Measurements from ENCODE around the gene SORCS3. TPM values are rescaled to one million over a fixed set of nuclear protein-coding genes. Genes with fewer than 3 reads are reported as not detected.

The SORCS3 gene
- total RNA-seq, 4 donors from 2014 or later, result 0.26 to 0.50 (median 0.41) TPM

- no peak for DNase-seq (ENCODE audit: extremely low spot score)
- intact Hi-C loops (cut with DNase I), result no loop called here
- WGBS, result 92% methylated on average over 3 of the region's 3 CpGs
- H3K4me1 ChIP-seq, result no peaks in the 10 kb centered on the region
- H3K27me3 ChIP-seq, result no peaks in the 10 kb centered on the region
- H3K36me3 ChIP-seq, result no peaks in the 10 kb centered on the region
- H3K4me3 ChIP-seq, result no peak overlapping the region
- H3K27ac ChIP-seq (replicated peaks in 1 of 4), result no peak overlapping the region
- H3K9me3 ChIP-seq, result no peaks in the 10 kb centered on the region
- TF ChIP-seq POLR2A (IDR thresholded peaks at IDR 0.05; ENCODE audit: low read depth) (no peak), EP300 (IDR thresholded peaks at IDR 0.05) (no peak), POLR2AphosphoS5 (IDR thresholded peaks at IDR 0.05) (no peak), CTCF (IDR thresholded peaks at IDR 0.05) (no peak)
Observed at GRCh38 chr10:105121743-105122142, 480.7 kb downstream of the SORCS3 start.

- no peaks in the 10 kb centered on the region for H3K36me3 ChIP-seq
- no peak overlapping the region for H3K4me3 ChIP-seq
- intact Hi-C loops (cut with DNase I), result no loop called here
- H3K27ac ChIP-seq (replicated peaks in 1 of 4), result no peak overlapping the region
- H3K9me3 ChIP-seq, result no peaks in the 10 kb centered on the region
- H3K4me1 ChIP-seq, result no peaks in the 10 kb centered on the region
- H3K27me3 ChIP-seq, result no peaks in the 10 kb centered on the region
- TF ChIP-seq POLR2AphosphoS5 (IDR thresholded peaks at IDR 0.05) (no peak), POLR2A (IDR thresholded peaks at IDR 0.05; ENCODE audit: low read depth) (no peak), CTCF (IDR thresholded peaks at IDR 0.05) (no peak), EP300 (IDR thresholded peaks at IDR 0.05) (no peak)
- WGBS, result 92% methylated on average over 4 of the region's 4 CpGs
- no peak for DNase-seq (ENCODE audit: extremely low spot score)
Observed at GRCh38 chr10:105128111-105128510, 487.0 kb downstream of the SORCS3 start.

- H3K4me3 ChIP-seq, result no peak overlapping the region
- no peaks in the 10 kb centered on the region for H3K36me3 ChIP-seq
- DNase-seq (ENCODE audit: extremely low spot score), result no peak
- H3K27ac ChIP-seq (replicated peaks in 1 of 4), result no peak overlapping the region
- H3K27me3 ChIP-seq, result no peaks in the 10 kb centered on the region
- no peaks in the 10 kb centered on the region for H3K4me1 ChIP-seq
- TF ChIP-seq POLR2AphosphoS5 (IDR thresholded peaks at IDR 0.05) (no peak), CTCF (IDR thresholded peaks at IDR 0.05) (no peak), EP300 (IDR thresholded peaks at IDR 0.05) (no peak)
- WGBS, result 95% methylated on average over 3 of the region's 3 CpGs
- no peaks in the 10 kb centered on the region for H3K9me3 ChIP-seq
- intact Hi-C loops (cut with DNase I), result no loop called here
Observed at GRCh38 chr10:105138358-105138757, 497.3 kb downstream of the SORCS3 start.

GRCh38 chr10:105139363-105139896, 498.3 kb downstream of the SORCS3 start:
- no peak overlapping the region for H3K4me3 ChIP-seq
- TF ChIP-seq POLR2A (IDR thresholded peaks at IDR 0.05; ENCODE audit: low read depth) (no peak), EP300 (IDR thresholded peaks at IDR 0.05) (no peak), CTCF (IDR thresholded peaks at IDR 0.05) (no peak), POLR2AphosphoS5 (IDR thresholded peaks at IDR 0.05) (no peak)
- intact Hi-C loops (cut with DNase I), result no loop called here
- no peaks in the 10 kb centered on the region for H3K27me3 ChIP-seq
- H3K9me3 ChIP-seq, result no peaks in the 10 kb centered on the region
- H3K36me3 ChIP-seq, result no peaks in the 10 kb centered on the region
- no peaks in the 10 kb centered on the region for H3K4me1 ChIP-seq
- H3K27ac ChIP-seq (replicated peaks in 1 of 4), result no peak overlapping the region
- no peak for DNase-seq (ENCODE audit: extremely low spot score)
- WGBS, result 84% methylated on average over 6 of the region's 6 CpGs

- no peak for TF ChIP-seq POLR2AphosphoS5 (IDR thresholded peaks at IDR 0.05)
- no peak for TF ChIP-seq POLR2A (IDR thresholded peaks at IDR 0.05; ENCODE audit: low read depth)
- WGBS, result 81% methylated on average over 3 of the region's 3 CpGs
- no peaks in the 10 kb centered on the region for H3K27me3 ChIP-seq
Observed at GRCh38 chr10:105140600-105140999, 499.5 kb downstream of the SORCS3 start.

More at GRCh38 chr10:105140600-105140999, 499.5 kb downstream of the SORCS3 start:
- Histone ChIP-seq H3K9me3 (no peaks in the 10 kb centered on the region), H3K4me3 (no peak overlapping the region), H3K4me1 (no peaks in the 10 kb centered on the region), H3K27ac (replicated peaks in 1 of 4) (no peak overlapping the region), H3K36me3 (no peaks in the 10 kb centered on the region)
- no peak for DNase-seq (ENCODE audit: extremely low spot score)
- intact Hi-C loops (cut with DNase I), result no loop called here

All from esophagus muscularis mucosa (tissue), 4 donors.